Measurements from ENCODE around the gene UBE2D2.
"Not testable (repeated sequence)": the region's sequence is repeated elsewhere in the genome, so short reads cannot be mapped to it uniquely, and the experiment has no call there.

Gene UBE2D2

GRCh38 chr5:139523635-139524445, 37.3 kb upstream of the UBE2D2 start:
- H3K27ac ChIP-seq, result no peak overlapping the region
- no peak for TF ChIP-seq CTCF (conservative IDR thresholded peaks at IDR 0.05)

GRCh38 chr5:139524446-139524845, 36.7 kb upstream of the UBE2D2 start:
- no peak overlapping the region for H3K27ac ChIP-seq
- TF ChIP-seq CTCF (conservative IDR thresholded peaks at IDR 0.05), result no peak

- no peak for TF ChIP-seq CTCF (conservative IDR thresholded peaks at IDR 0.05)
These were observed 36.1 kb upstream of the UBE2D2 start for GRCh38 chr5:139524940-139525585.

GRCh38 chr5:139525586-139526308, 35.4 kb upstream of the UBE2D2 start:
- not testable (repeated sequence) for H3K27ac ChIP-seq

More at GRCh38 chr5:139524940-139525585, 36.1 kb upstream of the UBE2D2 start:
- no peak overlapping the region for H3K27ac ChIP-seq

- H3K27ac ChIP-seq, result not testable (repeated sequence)
These were observed 34.6 kb upstream of the UBE2D2 start for GRCh38 chr5:139526309-139527089.

GRCh38 chr5:139527090-139527470, 34.1 kb upstream of the UBE2D2 start:
- not testable (repeated sequence) for H3K27ac ChIP-seq

GRCh38 chr5:139527896-139528467, 33.2 kb upstream of the UBE2D2 start:
- not testable (repeated sequence) for H3K27ac ChIP-seq

- not testable (repeated sequence) for H3K27ac ChIP-seq
These were observed 32.4 kb upstream of the UBE2D2 start for GRCh38 chr5:139528695-139529094.

GRCh38 chr5:139530079-139530478, 31.1 kb upstream of the UBE2D2 start:
- H3K27ac ChIP-seq, result not testable (repeated sequence)

- TF ChIP-seq CTCF (conservative IDR thresholded peaks at IDR 0.05), result no peak
These were observed 29.4 kb upstream of the UBE2D2 start for GRCh38 chr5:139531772-139532169.

More at GRCh38 chr5:139531772-139532169, 29.4 kb upstream of the UBE2D2 start:
- no peak overlapping the region for H3K27ac ChIP-seq

All from VCaP (cell line).